ENCODE data around the gene BLM. TPM values are rescaled to one million over a fixed set of nuclear protein-coding genes. Genes with fewer than 3 reads are reported as not detected.

BLM gene
- total and polyA plus RNA-seq, 10 of the 15 experiments (the other 5 are each of a cell fraction or from before 2014, with no cell fraction given) = 23.0 to 68.4 (median 43.9) TPM

GRCh38 chr15:90838544-90838943 is 121.4 kb downstream of the BLM start (continued):
- TF ChIP-seq REST (IDR thresholded peaks at IDR 0.05; ENCODE audit: low read depth, low read length) = no peak
- no peak for TF ChIP-seq SREBF1 (IDR thresholded peaks at IDR 0.05; ENCODE audit: low read length)
- TF ChIP-seq HCFC1 (IDR thresholded peaks at IDR 0.05; ENCODE audit: low read length) = no peak
- no peak for TF ChIP-seq FOXM1 (IDR thresholded peaks at IDR 0.05; ENCODE audit: low read depth, low read length)
- no peak for TF ChIP-seq ZNF592 (IDR thresholded peaks at IDR 0.05)
- TF ChIP-seq TAF1 (IDR thresholded peaks at IDR 0.05; ENCODE audit: borderline replicate concordance, low read depth, low read length) = no peak
- no peak for TF ChIP-seq BHLHE40 (IDR thresholded peaks at IDR 0.05; ENCODE audit: borderline replicate concordance in 1 of 2, low read depth in 2 of 2, low read length in 1 of 2)

Data from GM12878 (cell line).